Hematopoietic multipotent progenitor cell treated with erythropoietin and hydrocortisone succinate and interleukin-3 and kit ligand, for 4 days (in vitro differentiated cells): ENCODE measurements around the gene SRP68.
A peak's percentile ranks its signal among the peaks of the same experiment; 100 is the strongest.

Experiments used
- DNase-seq: peaks from one replicate; pipeline ENCODE4 v3.0.0-alpha.2; 2015

The SRP68 gene

DNA sequence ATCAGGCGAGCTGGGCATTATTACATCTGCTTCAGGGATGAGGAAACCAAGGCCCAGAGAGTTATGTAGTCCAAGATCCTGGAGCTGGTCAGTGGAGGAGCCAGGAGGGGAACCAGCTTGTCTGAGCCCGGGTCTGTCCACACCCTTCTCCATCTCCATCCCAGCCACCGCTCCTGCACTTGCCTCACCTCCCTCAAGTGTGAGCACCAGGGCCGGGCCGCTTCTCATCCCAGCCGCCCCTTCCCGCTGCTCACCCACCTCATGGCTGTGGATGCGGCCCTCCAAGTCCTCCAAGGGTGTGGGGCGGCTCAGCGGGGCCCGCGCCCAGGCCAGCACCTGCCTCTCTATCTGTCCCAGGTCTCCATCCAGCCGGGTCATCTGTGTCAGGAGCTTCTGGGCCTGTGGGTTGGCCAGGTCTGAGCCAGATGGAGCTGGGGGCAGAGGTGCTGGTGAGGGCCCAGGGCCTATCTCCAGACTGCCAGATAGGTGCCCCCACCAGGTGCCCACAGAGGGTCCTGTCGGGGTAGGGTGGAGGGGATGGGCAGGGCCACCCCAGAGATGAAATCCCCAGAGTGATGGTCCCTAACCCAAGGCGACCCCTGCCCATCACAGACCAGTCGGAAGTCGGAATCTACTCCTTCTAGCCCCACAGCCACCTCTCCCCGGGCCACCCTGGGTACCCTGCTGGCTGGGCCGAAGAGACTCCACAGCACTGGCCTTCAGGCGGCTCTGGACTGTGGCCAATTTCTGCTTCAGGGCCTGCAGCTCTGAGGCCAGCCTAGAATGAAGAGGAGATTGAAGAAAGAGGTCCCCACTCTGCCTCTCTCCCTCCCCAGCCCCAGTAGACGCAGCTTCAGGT lies 54.6 kb downstream of the SRP68 start:
- DNase-seq = no peak

DNA sequence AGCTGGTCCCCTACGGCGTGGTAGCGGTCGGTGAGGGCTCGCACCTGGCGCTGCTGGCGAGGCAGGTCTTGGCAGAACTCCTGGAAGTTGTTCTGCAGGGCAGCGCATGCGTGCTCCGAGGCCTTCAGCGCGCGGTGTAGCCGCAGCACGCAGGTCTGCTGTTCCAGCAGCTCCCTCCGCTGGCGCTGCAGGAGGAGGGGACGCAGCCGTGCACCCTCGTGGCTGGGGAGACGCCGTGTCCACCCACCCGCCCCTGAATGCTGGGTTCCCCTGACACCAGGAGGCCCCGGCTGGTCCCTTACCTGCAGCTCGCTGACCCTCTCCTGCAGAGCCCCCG lies 57.4 kb downstream of the SRP68 start:
- DNase-seq = no peak

DNA sequence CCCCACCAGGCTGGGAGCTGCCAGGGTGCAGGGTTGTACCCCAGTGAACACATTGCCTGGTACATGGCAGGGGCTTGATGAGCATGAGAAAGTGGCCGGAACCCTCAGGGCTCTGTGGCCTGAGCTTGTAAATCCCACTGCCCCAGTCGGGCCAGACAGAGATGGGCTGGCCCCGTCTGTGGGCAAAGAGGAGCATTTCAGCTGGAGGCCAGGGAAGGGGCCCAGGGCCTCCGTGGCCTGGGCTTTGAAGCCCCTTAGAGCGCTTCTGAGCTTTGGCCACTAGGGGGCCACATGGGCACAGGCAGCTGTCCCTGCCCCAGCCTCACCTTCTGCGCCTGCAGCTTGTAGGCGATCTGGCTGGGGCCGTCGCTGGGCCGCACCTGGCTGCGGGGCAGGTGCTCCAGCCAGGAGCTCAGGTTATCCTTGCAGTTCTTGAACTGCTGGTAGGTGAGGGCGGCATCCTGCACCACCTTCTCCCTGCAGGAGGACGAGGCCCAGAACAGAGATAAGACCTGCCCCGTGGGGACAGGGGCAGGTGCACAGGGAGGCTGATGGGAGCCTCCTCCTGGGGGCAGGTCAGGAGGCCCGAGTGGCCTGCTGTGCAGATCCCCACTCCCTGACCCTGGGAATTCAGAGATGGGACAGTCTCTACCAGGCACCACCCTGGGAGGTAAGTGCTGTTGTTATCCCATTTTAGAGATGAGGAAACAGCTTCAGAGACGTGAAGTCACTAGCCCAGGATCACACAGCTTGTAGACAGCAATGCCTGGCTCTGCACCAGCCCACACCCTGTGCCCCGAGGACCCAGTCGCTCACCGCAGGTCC lies 58.0 kb downstream of the SRP68 start:
- DNase-seq = peak; percentile 90

DNA sequence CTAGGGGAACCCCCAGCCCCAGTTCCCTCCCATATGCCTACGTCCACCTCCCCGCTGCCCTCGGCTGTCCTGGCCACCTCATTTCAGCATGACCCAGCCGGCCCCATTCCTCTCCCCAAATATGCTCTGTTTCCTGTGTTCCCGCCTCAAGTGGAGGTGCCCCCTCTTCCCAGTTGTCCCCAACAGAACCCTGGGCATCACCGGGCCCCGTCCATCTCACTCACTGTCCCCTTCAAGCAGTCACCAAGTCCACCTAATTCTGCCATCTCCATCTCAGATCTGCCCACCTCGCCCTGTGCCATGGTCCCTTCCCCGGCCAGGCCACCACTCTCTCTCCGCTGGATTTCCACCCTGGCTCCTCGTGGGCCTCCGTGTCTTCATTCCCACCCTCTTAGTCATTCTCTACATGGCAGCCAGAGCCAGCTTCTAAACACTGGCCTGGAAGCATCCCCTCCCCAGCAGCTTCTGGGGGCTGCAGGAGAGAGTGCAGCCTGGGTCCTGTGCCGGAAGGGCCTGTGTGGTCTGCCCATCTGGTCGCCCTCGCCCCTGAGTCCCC lies 58.9 kb downstream of the SRP68 start:
- no peak for DNase-seq

GRCh38 chr17:76011951-76012350 lies 60.4 kb downstream of the SRP68 start:
- no peak for DNase-seq

- no peak for DNase-seq
These were observed 62.2 kb downstream of the SRP68 start for GRCh38 chr17:76009969-76010661.

DNA sequence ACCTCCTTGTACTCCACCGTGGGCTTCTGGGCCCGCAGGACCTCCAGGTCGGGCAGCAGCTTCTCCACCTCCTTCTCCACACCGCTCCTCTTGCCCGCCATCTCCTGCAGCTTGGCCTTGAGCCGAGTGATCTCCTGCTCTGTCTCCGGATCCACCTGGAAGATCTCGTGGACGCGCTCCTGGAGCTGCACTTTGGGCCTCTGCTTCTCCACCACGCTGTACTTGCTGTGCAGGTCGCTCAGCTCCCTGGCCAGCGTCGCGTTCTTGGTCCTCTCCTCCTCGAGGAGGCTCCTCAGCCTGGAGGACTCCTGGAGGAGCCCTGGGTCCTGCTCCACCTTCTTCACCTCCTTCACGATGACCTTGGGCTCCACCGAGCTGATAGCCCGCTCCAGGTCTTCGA lies 62.9 kb downstream of the SRP68 start:
- no peak for DNase-seq

GRCh38 chr17:76008630-76009425 lies 63.5 kb downstream of the SRP68 start:
- no peak for DNase-seq

DNA sequence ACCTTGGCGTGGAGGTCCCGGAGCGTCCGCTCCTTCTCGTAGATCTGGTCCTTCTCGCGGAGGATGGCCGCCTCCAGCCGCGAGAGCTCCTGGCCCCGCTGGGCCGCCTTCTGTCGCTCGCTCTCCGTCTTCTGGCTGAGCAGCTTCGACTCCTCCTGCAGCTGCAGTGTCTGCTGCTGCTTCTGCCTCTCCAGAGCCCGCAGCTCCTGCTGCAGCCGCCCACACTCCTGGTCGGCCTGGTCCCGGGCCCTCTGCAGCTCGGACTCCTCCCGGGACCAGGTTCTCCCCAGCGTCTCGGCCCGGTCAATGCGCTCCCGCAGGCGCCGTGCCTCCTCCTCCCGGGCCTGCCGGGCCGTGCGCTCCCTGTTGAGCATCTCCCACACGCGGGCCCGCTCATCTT lies 64.1 kb downstream of the SRP68 start:
- no peak for DNase-seq

GRCh38 chr17:76007850-76008165 lies 64.5 kb downstream of the SRP68 start:
- DNase-seq = no peak

DNA sequence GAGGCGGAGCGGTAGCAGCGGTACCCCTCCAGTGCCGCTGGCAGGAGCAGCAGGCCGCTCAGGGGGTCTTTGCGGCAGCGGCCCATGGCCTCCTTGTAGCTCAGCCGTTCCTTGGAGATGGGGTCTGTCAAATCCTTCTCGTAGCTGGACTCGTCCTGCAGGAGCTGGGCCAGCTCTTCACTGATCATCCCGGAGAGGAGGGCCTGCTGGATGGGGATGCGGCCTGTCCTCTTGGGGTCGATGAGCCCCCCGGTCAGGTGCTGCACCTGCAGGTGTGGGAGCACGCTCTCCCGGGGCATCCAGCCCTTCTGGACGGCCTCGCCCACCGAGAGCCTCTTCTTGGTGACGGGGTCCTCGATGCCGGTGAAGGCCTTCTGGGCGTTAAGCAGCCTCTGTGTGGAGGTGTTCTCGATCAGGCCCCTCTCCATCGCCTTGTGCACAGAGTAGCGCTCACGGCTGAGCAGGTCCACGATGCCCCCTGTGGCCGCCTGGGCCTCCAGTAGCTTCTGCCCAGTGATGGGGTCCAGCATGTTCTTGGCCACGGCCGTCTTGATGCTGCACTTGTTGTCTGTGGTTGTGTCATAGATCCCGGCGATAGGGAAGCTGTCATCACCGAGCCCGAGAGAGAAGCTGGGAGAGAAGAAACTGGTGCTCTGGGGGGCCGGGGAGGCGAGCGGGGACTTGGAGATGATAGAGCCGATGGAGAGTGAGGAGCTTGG lies 65.0 kb downstream of the SRP68 start:
- no peak for DNase-seq

DNA sequence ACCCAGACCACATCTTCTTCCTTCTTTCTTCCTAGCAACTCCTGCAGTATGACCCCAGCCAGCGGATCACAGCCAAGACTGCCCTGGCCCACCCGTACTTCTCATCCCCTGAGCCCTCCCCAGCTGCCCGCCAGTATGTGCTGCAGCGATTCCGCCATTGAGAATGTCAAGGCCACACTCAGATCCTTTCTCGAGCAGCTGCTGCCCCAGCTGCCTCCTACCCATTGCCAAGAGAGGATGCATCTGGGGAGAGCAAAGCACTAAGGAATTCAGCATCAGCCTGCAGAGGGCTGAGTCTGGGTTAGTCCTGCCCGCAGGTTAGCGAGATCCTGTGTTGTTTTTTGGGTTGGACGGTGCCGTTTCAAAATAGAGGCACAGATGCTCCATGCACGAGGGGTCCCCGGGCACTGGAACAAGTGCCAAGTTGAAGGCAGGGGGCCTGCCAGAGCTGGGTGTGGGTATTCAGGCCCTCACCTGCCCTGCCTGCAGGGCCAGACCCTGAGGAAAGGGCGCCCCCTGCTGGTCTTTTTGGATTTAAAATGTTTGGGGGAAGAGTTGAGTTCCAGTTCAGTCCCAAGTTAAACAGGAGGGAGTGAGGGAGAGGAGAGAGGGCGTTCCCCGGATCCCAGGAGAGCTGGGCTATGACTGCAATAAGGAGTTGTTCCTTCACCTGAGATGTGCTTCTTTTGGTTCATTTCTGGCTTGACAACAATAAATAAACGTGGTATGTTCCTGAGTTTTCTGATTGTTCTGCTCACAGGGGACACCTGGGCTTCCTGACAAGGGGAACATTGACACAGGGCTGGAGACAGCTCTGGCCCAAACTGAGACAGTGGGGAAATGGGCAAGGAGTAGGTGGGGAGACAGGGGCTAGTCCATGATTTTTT lies 66.8 kb downstream of the SRP68 start:
- peak; percentile 86 for DNase-seq

GRCh38 chr17:76004750-76005262 lies 67.5 kb downstream of the SRP68 start:
- DNase-seq = no peak

DNA sequence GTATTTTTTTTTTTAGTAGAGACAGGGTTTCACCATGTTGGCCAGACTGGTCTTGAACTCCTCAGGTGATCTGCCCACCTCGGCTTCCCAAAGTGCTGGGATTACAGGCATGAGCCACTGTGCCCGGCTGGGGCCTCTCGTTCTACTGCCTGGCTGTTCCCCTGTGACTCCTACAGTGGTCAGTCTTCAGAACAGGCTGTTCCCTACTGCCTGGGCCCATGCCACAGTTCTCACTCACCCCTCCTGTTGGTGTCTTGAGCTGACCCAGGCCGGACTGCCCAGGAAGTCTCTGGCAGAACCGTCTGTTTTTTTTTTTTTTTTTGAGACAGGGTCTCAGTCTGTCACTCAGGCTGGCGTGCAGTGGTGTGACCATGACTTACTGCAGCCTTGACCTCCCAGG lies 68.4 kb downstream of the SRP68 start:
- DNase-seq = no peak

DNA sequence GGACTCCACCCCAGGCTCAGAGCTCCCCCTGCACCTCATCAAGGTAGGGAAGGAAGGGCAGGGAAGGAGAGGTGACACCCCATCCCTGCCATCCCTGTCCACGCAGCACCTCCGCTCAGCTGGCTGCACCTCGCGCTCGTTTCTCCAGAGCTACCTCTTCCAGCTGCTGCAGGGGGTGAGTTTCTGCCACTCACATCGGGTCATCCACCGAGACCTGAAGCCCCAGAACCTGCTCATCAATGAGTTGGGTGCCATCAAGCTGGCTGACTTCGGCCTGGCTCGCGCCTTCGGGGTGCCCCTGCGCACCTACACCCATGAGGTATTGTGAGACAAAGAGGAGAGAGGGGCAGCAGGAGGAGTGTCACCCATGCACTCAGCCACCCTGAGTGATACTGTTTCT lies 70.2 kb downstream of the SRP68 start:
- DNase-seq = no peak

DNA sequence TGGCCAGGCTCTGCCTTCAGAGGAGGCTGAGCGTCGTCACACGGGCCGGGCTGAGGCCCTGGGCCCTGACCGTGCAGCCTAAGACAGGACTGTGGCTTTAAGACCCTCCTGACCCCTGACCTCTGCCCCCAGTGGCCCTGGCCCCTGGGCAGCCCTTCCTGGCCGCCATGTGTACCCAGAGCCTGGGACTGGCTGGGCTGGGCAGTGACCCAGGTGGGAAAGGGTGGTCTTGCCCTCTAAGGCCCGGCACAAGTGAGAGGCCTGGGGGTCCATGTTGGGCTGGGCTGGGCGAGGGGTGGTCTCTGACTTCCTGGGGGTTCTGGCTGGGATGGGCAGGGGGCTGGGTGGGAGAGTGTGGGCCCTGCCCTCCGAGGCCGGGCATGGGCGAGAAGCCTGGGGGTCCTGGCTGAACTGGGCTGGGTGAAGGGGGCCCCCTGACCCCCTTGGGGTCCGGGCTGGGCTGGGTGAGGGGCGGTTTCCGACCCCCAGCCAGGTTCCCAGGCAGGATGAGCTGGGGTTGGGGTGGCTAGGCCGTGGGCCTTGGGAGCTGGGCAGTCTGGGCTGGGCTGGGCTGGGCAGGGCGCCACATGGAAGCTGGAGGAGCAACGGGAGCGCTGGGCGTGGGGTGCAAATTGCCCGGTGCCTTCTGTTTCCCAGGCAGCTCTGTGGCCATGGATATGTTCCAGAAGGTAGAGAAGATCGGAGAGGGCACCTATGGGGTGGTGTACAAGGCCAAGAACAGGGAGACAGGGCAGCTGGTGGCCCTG lies 71.4 kb downstream of the SRP68 start, which contains the start of gene CDK3:
Gene CDK3 (plus strand): TSS at position 101 of the 767 bp plus-strand sequence. CDS start 571 bp downstream, at position 672.
- DNase-seq = no peak

DNA sequence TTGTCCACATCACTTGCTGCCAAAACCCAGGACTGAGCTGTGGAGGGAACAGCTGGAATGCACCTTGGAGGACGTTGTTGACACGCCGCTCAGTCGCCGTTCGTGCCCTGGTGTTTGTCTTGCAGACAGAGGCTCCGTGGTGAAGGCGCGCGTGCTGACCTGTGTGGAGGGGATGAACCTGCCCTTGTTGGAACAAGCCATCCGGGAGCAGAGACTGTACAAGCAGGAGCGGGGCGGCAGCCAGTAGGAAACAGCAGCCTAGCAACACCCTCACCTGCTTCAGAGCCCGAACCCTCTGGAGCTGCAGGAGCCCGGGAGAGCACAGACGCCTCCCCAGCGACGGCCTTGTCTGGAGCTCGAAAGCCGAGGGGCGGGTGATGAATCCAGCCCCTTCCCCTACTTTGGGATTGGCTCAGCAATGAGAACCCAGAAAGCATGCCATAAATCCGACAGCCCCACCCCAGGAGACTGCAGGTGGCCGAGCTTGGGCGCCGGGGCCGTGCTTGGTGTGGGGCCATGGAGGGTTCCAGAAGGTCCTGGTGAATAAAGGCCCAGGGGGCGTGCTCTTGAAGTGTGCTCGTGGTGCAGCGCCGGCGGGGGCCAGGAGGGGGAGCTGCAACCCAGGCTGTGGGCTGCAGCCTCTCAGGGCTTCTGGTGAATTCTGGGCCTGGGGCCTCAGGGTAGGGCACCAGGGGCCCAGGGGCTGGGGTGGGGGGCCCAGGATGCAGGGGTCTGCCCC lies 72.1 kb downstream of the SRP68 start:
- peak; percentile 83 for DNase-seq

DNA sequence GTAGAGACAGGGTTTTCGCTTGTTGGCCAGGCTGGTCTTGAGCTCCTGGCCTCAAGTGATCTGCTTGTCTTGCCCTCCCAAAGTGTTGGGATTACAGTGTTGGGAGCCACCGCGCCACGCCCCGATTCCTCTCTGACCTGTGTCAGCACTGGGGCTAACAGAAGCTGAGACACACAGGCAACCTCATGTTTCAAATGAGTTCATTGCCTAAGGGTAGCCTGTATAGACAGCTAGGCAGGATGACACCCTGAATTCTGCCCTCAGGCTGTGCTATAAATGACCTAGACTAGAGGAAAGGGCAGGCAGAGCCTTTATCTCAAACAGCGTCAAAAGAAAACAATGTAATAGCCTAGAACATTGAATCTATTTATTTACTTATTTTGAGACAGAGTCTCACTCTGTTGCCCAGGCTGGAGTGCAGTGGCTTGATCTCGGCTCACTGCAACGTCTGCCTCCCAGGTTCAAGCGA lies 74.0 kb downstream of the SRP68 start:
- DNase-seq = no peak
